IPS-18c (cell line): ENCODE measurements around the gene COL21A1.

Experiments
- H3K4me3 ChIP-seq: 2 replicates; pipeline ENCODE4 v1.7.0; 2013; ENCODE audit warnings: low read depth, mild to moderate bottlenecking, low read length, moderate library complexity; ENCODE audit not compliant: insufficient read depth
- H3K9me3 ChIP-seq: one replicate; pipeline ENCODE4 v1.6.1; 2013; ENCODE audit warnings: mild to moderate bottlenecking, low read length, moderate library complexity; ENCODE audit not compliant: control insufficient read depth, insufficient read depth

Gene COL21A1

DNA sequence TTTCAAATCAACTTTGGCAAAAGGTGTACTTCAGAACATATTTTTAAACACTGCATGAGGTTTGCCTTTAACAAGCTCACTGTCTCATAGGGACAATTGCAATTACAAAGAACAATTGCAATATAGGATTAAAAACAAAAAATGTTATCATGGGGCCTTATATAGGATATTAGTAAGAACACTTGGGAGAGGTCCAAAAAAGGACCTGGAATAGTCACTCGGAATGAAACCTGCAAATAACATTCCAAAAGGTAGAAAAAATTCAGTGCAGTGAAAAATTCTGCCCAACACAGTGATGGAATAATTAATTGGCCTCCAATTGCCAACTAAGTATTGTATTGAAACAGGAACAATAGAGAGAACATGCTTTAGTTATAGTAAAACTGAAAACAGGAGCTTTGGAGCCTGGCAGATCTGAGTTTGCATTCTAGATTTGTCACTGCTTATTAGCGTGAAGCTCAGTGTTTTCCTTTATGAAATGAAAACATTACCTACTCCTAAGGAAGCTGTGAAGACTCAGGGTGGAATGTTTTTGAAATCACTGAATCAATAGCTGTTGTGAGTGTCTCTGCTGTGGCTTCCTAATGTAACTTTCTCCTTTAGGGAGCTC lies 199.3 kb downstream of the COL21A1 start:
- no peak overlapping the region for H3K4me3 ChIP-seq
- no peaks in the 10 kb centered on the region for H3K9me3 ChIP-seq

DNA sequence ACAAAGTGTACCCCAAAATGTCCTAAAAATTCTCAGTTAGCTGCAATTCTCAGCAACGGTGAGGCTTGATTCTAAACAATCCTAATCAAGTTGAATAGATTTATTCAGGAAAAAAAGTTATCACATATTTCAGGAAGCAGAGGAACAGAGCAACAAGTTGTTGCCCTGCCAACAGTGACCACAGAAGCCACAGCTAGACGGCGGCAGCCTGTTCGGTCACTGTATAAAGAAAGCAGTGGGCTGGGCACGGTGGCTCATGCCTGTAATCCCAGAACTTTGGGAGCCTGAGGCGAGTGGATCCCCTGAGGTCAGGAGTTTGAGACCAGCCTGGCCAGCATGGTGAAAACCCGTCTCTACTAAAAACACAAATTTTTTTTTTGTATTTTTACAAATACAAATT lies 200.8 kb downstream of the COL21A1 start:
- no peaks in the 10 kb centered on the region for H3K9me3 ChIP-seq
- no peak overlapping the region for H3K4me3 ChIP-seq

DNA sequence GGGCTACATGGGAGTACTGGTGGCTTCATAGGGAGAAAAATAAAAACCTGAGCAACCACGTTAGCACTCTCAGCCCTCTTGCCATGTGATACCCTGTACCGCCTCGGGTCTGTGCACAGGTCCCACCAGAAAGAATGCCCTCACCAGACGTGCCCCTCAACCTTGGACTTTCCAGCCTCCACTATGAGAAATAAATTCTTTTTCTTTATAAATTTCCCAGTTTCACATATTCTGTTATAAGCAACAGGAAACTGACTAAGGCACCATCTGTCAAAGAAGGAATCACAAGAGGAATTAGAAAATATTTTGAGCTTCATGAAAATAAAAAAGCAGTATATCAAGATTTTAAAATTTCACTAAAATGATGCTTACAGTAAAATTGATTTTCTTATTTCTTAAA lies 203.6 kb downstream of the COL21A1 start:
- H3K4me3 ChIP-seq = no peak overlapping the region
- no peaks in the 10 kb centered on the region for H3K9me3 ChIP-seq

DNA sequence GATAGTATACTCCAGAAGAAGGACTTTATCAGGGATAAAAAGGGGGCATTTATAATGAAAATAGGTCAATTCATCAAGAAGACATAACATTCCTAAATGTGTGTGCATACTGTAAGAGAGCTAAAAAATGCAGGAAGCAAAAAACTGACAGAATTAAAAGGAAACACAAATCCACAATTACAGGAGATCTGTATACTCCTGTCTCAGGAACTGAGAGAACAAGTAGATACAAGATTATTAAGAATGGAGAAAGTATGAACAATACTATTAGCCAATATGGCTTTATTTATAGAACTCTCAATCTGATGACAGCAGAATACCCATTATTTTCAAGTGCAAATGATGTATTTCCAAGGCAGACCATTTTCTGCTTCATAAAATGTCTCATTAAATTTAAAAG lies 204.3 kb downstream of the COL21A1 start:
- H3K4me3 ChIP-seq = no peak overlapping the region

DNA sequence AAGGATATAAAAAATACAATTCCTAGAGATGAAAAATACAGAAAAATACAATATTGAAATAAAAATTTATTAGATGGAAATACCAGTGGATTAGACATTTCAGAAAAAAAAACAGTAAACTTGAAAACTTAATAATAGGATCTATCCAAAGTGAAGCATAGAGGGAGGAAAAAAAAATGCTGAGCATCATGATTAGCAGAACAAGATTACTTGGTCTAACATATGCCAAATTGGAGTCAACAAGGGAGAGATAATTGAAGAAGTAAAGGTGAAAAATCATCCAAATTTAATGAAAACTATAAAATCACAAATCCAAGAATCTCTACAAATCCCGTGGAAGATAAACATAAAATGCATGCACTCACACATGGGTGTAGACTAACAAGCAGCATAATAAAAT lies 205.8 kb downstream of the COL21A1 start:
- Histone ChIP-seq H3K4me3 (no peak overlapping the region), H3K9me3 (no peaks in the 10 kb centered on the region)

More for the DNA sequence above, 204.3 kb downstream of the COL21A1 start:
- no peaks in the 10 kb centered on the region for H3K9me3 ChIP-seq

DNA sequence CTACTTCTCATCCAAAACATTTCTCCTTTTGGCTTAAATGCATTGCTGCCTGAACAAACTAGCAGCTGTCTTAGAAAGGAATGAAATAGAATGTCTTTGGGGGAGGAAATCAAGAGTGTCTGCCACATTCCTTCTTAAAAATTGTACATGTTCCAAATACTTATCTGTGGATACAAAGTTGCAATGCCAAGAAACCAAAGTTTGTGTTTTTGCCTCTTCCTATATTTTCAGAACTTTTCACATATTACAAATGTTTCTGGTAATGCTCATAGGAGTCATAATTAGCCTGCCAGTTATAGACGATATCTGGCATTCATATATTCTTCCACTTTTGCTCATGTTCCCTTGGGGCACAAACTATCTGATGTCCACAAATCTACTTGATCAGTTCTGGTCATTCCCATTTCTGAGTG lies 206.5 kb downstream of the COL21A1 start:
- Histone ChIP-seq H3K4me3 (no peak overlapping the region), H3K9me3 (no peaks in the 10 kb centered on the region)

DNA sequence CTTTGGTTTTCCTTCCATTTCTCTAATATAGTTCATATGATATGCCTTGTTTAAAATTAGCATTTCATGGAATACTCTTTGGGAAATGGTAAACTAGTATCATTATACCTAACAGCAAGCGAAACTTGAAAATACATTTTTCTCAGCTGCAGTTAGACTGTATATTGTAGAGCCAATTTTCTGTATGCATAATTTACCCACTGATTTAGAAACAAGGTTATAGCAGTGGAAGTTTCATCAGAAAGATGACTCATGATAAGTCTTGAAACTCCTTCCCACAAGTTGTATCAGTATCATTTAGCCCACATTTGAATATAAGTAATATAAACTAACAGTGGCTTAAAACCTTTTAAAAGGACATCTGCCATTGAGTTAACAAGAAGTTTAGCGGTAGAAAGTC lies 207.2 kb downstream of the COL21A1 start:
- no peaks in the 10 kb centered on the region for H3K9me3 ChIP-seq
- no peak overlapping the region for H3K4me3 ChIP-seq

DNA sequence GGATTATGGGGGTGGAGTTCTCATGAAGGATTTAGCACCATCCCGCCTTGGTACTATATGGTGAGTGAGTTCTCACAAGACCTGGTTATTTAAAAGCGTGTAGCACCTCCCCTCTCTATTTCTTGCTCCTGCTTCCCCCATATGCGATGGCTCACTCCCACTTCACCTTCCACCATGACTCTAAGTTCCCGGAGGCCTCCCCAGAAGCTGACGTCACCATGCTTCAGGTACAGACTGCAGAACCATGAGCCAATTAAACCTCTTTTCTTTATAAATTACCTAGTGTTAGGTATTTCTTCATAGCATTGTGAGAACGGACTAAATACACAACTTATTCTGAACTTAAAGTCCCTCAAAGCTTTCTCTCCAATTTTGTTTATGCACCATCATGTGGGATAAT lies 208.6 kb downstream of the COL21A1 start:
- no peaks in the 10 kb centered on the region for H3K9me3 ChIP-seq
- H3K4me3 ChIP-seq = no peak overlapping the region

DNA sequence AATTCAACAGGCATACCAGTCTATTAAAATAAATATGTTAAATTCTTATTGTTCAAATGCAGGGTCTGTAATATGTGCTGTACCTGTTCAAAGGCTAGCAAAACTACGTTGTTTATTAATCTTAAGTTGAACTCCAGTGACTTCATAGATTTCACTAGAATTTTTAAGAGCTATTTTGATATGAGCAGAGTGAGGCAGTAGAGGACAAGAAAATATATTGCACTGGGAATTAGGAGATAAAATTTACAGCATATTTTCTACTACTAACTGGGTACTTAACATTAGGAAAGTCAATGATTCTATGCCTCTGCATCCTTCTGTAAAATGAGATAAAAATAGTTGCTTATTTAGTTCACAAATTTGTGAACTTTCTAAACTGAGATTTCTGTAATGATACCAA lies 209.8 kb downstream of the COL21A1 start:
- no peak overlapping the region for H3K4me3 ChIP-seq

DNA sequence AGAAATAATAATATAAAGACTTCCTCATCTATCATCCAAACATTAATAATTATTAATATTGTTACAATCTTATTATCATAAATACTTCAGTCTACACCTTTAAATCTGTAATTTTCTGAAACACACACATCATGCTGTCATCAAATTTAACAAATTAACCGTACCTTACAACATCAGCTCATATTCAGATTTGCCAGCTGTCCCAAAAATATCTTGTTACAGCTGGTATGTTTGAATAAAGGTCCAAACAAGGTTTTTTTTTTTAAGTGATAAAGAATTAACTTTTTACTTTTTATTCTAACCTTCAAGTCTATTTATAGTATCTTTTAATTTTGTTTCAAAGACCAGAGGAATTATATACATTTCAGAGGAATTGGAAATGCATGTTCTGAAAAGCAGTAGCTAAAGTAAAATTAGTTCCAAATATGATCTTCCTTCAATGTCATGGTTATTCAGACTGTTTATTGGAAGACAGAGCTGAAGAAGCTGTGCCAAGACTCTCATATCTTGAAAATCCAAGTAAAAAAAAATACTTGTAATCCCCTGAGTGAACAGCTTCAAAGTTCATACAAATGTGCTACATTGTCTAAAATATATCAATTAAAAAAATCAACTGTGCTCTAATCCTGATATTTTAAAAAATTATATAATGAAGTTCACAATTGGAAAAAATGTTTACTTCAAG lies 210.3 kb downstream of the COL21A1 start:
- no peaks in the 10 kb centered on the region for H3K9me3 ChIP-seq
- H3K4me3 ChIP-seq = no peak overlapping the region

More for the DNA sequence above, 209.8 kb downstream of the COL21A1 start:
- no peaks in the 10 kb centered on the region for H3K9me3 ChIP-seq

DNA sequence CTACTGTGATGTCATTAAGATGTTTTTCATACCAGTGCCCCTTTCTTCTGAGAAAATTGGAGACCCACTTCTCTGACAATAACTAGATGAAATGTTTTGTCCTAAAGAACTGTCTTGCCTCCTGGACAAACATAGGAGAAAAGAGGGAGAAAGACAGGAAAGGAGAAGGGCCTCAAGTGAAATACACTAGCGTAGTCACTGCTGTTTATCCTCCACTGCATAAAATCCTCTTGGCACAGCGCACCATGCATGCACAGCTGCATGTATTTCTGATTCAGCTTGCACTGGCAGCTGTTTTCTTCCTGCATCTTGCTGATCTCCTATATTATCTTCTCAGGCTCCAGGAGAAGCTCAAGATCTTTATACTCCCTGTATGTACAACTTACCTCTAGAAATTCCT lies 214.0 kb downstream of the COL21A1 start:
- no peaks in the 10 kb centered on the region for H3K9me3 ChIP-seq
- H3K4me3 ChIP-seq = no peak overlapping the region

DNA sequence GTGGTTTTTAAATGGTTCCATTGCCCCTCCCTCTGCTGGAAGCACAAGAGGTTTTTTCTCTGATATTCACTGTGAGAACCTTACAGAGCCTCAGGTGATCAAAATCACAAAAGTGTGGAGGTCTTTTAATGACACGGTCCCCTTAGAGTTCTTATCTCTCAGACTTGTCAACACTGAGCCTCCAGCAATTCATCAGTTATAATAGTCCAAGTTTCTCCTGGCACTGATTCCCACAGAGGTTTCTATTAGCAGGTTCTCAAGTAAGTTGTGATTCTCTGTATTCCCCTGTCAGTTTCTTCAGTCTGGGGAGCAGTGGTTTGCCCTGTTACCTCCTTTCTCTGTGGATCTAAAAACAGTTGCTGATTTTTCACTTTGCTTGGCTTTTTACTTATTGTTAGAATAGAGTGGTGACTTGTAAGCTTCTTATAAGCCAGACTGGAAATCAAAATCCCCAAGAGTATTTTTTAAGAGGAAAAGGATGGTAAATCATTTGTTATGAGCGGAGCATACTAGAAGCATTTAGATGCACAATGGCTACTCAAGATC lies 214.6 kb downstream of the COL21A1 start:
- Histone ChIP-seq H3K4me3 (no peak overlapping the region), H3K9me3 (no peaks in the 10 kb centered on the region)

DNA sequence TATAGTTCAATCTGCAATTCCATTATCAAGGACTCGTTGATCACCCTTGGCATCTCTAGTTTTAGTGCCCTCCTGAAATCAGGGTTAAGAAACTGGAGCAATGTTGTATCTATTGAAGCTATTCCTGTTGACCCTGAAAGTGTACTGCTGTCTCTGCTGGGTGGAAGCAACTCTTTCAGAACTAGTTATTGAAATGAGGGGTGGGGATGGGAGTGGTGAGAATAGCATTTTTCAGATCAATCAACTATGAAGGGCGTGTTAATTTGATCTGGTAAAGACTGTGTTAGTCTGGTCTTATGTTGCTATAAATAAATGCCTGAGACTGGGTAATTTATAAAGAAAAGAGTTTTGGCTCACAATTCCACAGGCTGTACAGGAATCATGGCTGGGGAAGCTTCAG lies 219.5 kb downstream of the COL21A1 start:
- no peak overlapping the region for H3K4me3 ChIP-seq
- H3K9me3 ChIP-seq = no peaks in the 10 kb centered on the region

DNA sequence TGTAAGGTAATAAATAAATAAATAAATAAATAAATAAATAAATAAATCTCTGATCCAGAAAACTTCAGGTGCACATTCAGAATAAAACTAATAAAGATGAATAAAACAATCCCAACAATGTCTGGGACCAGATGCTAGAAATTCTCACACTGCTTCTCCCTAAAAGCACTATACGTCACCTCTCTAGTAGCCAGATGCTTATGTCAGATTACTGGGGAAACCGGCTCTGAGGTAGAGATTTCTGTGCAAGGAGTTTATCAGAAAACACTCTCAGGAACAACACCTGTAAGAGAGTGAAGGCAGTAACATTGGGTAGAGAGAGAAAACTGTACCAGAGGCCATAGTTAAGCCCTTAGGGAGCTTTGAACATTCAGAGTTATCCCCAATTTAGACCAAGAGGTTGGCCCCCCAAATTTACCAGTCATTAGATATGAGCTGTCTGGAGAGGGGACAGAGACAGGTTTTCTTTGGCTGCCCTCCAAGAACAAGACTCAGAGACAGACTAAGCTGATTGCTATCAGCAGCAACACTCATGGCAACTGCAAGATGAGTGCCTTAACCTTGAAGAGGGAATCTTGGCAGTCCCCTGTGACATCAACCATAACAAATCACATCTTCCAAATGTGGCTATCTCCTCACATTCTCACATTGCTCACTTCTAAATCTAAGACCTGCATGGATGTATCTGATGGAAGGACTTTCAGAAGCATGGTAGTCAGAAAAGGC lies 220.8 kb downstream of the COL21A1 start:
- no peak overlapping the region for H3K4me3 ChIP-seq
- H3K9me3 ChIP-seq = no peaks in the 10 kb centered on the region

DNA sequence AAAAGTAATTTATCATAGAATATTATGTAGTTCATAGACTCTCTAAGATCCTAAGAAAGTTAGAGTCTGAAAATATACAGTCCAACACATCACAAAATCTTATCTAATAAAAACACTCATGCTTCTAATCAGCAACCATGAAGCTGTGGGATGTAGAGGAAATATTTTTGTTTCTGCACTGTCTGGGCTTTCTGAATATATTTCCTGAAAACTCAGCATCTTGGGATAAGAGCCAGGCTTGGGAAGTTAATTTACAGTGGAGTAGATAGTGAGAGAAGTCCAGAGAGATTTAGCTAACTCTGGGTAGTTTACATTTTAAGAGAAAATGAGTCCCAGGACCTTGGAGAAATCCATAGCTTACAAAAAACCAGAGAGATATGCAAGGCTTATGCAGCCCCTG lies 221.6 kb downstream of the COL21A1 start:
- no peaks in the 10 kb centered on the region for H3K9me3 ChIP-seq
- no peak overlapping the region for H3K4me3 ChIP-seq

DNA sequence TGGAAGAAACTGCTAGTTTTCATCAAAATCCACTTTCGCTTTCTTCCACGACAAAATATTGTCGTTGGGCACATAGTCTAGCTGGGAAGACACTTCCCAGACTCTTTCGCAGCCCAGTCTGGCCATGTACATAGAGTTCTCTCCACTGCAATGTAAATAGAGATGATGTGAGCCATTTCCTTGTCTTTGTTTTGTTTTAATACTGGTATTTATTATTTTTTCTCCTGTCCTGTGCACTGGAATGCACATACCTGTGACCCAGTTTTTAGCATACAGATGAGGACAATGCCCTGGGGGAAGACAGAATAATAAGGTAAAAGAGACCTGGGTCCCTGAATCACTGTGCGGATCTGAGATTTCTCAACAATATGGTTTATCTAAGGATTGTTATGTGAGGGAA lies 222.4 kb downstream of the COL21A1 start:
- no peaks in the 10 kb centered on the region for H3K9me3 ChIP-seq
- H3K4me3 ChIP-seq = no peak overlapping the region

DNA sequence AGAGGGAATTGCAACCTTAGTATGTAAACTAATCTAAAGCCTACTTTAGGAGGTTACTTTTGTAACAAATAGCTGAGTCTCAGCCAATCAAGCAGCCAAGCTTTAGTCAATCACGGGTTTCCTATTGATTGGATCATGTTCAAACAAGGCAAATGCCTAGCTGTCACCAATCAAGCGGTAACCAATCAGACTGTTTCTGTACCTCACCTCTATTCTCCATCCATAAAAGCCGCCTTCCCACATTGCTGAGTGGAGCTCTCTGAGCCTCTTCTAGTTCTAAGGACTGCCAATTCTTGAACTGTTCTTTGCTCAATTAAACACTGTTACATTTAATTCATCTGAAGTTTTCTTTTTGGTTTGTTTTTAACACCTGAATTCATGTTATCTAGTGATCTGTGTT lies 223.6 kb downstream of the COL21A1 start:
- Histone ChIP-seq H3K4me3 (no peak overlapping the region), H3K9me3 (no peaks in the 10 kb centered on the region)

DNA sequence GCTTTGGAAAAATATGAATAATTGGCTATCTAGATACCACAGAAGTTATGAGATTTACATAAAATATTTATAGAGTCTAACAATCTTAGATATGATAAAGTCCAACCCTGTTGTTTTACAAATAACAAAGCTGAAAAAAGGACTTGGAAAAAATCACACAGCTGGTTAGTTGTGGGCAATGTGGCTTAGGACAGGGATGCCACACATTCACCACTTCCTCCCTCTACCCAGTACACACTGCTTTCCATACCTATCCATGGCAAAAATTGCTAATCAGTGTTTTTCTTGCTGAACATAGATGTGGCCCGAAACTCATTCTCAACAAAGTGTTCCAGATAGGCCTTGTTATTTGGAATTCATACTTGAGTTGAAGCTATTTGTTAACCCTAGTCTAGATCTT lies 224.7 kb downstream of the COL21A1 start:
- Histone ChIP-seq H3K4me3 (no peak overlapping the region), H3K9me3 (no peaks in the 10 kb centered on the region)
